K562 (cell line): ENCODE data around the gene TXNRD2. TPM values are rescaled to one million over a fixed set of nuclear protein-coding genes. Genes with fewer than 3 reads are reported as not detected.

ENCODE experiments used
- ARID1B ChIP-seq: fragments of 450-650 bp; IDR thresholded peaks from 2 replicates; pipeline ENCODE4 v1.6.1; 2016; ENCODE audit warnings: antibody characterized with exemption, mild to moderate bottlenecking, inconsistent platforms
- CBFA2T3 ChIP-seq: fragments of 450-650 bp; IDR thresholded peaks from 2 replicates; pipeline ENCODE4 v1.6.1; 2017
- NR4A1 ChIP-seq, 2 experiments: fragments of 250-450 bp in 1 of 2; fragments of 450-650 bp in 1 of 2; sonication (Bioruptor Pico) in 1 of 2; IDR thresholded peaks; 2 replicates each; pipeline versions ENCODE4 v1.4.0 to v1.6.1; 2016 to 2020; ENCODE audit warnings: mild to moderate bottlenecking in 2 of 2, missing compliant biosample characterization in 1 of 2, missing genetic modification characterization in 1 of 2, moderate library complexity in 1 of 2
- RBM14 ChIP-seq: fragments of 200-400 bp; formaldehyde crosslinking; IDR thresholded peaks from 2 replicates; pipeline ENCODE4 v1.6.1; 2018; ENCODE audit warnings: low read depth, mild to moderate bottlenecking, low read length, moderate library complexity, borderline replicate concordance; ENCODE audit not compliant: insufficient read depth
- ZNF133 ChIP-seq: fragments of 250-450 bp; sonication (Bioruptor Pico); IDR thresholded peaks from 2 replicates; pipeline ENCODE4 v1.4.0; 2020; ENCODE audit warnings: mild to moderate bottlenecking
- ZNF324 ChIP-seq: fragments of 250-450 bp; sonication (Bioruptor Pico); IDR thresholded peaks from 2 replicates; pipeline ENCODE4 v1.4.0; 2020; ENCODE audit warnings: mild to moderate bottlenecking
- ZNF75A ChIP-seq: fragments of 450-650 bp; formaldehyde crosslinking; IDR thresholded peaks from 2 replicates; pipeline ENCODE4 v1.4.0; 2020; ENCODE audit warnings: mild to moderate bottlenecking
- ZNF76 ChIP-seq: fragments of 250-450 bp; sonication (Bioruptor Pico); IDR thresholded peaks from 2 replicates; pipeline ENCODE4 v1.4.0; 2020; ENCODE audit warnings: mild to moderate bottlenecking, moderate library complexity, borderline replicate concordance
- ZZZ3 ChIP-seq: fragments of 450-650 bp; IDR thresholded peaks from 2 replicates; pipeline ENCODE4 v1.6.1; 2016; ENCODE audit warnings: antibody characterized with exemption, mild to moderate bottlenecking, moderate library complexity
- polyA plus RNA-seq, 8 experiments: library from polyadenylated mRNA; depleted of rRNA in 4 of 8; stranded (reverse) in 5 of 8; unstranded in 3 of 8; fragments of >200 nt; fragmentation: Nextera tagmentation in 2 of 8; fragmentation: Illumina TruSeq in 1 of 8; extraction: Ambion mirVana in 2 of 8; extraction: Trizol in 1 of 8; gene quantifications; 2 replicates each; pipeline versions ENCODE4 v1.2.1 to v1.2.3, GENCODE V29; 2011 to 2014; ENCODE audit warnings: inconsistent platforms in 1 of 8, missing spikeins in 1 of 8
- total RNA-seq, 7 experiments: library from RNA; depleted of rRNA in 6 of 7; stranded (reverse); fragments of >200 nt in 6 of 7; fragmentation: Illumina TruSeq in 2 of 7; extraction: Trizol in 2 of 7; gene quantifications; 2 replicates each; pipeline versions ENCODE4 v1.2.1 to v1.2.3, GENCODE V29; 2011 to 2021; ENCODE audit warnings: low replicate concordance in 1 of 7
- TF ChIP-seq, protein P1 (sequence below): fragments of 200-600 bp; sonication (generic); IDR thresholded peaks from one replicate; pipeline ENCODE4 v1.6.1; 2012; ENCODE audit warnings: mild to moderate bottlenecking, low read depth, low read length, inconsistent platforms
- TF ChIP-seq, protein P2 (sequence below), 3 experiments: fragments of 200-800 bp in 1 of 3; fragments of 250-450 bp in 1 of 3; fragments of 450-650 bp in 1 of 3; sonication (Bioruptor Pico) in 1 of 3; sonication (Bioruptor generic) in 1 of 3; formaldehyde crosslinking in 1 of 3; IDR thresholded peaks; 2 replicates each; pipeline versions ENCODE4 v1.6.1 to v1.8.0; 2016 to 2022; ENCODE audit warnings: mild to moderate bottlenecking in 2 of 3, missing genetic modification characterization in 2 of 3, missing compliant biosample characterization in 1 of 3, moderate library complexity in 1 of 3

TXNRD2 gene
- total and polyA plus RNA-seq, 9 of the 15 experiments (the other 6 are each of a cell fraction or from before 2014, with no cell fraction given): 3.3 to 80.2 (median 49.4) TPM

DNA sequence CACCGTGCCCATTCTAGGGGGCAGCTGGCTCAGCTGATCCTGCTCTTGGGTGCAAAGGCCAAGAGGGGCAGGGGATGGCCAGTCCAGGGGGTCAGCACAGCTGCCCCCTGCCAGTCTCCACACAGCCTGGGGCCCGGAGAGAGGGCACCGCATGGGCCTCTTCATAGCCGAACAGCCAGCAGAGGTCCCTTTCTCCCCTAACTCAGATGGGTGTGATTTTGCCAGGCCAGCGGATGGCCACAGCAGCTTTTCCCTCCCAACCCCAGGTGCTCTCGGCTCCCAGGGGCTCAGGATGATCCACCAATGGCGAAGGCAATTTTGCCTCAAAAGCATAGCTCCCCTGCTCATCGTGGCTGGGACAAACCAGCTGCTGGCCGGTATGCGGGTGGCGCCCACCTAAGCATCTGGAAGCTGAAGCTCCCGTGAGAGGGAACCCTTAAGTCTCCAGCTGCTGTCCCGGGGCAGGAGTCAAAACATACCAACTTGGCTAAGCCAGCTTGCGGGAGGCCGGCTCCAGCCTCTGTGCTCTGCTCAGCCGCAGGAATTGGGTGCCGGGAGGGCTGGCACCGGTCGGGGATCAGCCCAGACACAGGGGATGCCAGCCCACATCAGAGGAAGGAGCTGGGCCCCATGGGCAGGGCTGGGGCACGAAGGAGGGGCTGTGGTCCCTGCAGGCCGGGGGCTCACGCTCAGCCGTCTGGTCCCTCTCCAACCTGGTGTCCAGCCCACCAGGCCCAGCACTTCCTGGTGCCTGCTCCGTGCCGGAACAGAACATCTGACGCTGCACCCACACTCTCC, 56.5 kb downstream of the TXNRD2 start (continued):
- TF ChIP-seq, protein P1, sequence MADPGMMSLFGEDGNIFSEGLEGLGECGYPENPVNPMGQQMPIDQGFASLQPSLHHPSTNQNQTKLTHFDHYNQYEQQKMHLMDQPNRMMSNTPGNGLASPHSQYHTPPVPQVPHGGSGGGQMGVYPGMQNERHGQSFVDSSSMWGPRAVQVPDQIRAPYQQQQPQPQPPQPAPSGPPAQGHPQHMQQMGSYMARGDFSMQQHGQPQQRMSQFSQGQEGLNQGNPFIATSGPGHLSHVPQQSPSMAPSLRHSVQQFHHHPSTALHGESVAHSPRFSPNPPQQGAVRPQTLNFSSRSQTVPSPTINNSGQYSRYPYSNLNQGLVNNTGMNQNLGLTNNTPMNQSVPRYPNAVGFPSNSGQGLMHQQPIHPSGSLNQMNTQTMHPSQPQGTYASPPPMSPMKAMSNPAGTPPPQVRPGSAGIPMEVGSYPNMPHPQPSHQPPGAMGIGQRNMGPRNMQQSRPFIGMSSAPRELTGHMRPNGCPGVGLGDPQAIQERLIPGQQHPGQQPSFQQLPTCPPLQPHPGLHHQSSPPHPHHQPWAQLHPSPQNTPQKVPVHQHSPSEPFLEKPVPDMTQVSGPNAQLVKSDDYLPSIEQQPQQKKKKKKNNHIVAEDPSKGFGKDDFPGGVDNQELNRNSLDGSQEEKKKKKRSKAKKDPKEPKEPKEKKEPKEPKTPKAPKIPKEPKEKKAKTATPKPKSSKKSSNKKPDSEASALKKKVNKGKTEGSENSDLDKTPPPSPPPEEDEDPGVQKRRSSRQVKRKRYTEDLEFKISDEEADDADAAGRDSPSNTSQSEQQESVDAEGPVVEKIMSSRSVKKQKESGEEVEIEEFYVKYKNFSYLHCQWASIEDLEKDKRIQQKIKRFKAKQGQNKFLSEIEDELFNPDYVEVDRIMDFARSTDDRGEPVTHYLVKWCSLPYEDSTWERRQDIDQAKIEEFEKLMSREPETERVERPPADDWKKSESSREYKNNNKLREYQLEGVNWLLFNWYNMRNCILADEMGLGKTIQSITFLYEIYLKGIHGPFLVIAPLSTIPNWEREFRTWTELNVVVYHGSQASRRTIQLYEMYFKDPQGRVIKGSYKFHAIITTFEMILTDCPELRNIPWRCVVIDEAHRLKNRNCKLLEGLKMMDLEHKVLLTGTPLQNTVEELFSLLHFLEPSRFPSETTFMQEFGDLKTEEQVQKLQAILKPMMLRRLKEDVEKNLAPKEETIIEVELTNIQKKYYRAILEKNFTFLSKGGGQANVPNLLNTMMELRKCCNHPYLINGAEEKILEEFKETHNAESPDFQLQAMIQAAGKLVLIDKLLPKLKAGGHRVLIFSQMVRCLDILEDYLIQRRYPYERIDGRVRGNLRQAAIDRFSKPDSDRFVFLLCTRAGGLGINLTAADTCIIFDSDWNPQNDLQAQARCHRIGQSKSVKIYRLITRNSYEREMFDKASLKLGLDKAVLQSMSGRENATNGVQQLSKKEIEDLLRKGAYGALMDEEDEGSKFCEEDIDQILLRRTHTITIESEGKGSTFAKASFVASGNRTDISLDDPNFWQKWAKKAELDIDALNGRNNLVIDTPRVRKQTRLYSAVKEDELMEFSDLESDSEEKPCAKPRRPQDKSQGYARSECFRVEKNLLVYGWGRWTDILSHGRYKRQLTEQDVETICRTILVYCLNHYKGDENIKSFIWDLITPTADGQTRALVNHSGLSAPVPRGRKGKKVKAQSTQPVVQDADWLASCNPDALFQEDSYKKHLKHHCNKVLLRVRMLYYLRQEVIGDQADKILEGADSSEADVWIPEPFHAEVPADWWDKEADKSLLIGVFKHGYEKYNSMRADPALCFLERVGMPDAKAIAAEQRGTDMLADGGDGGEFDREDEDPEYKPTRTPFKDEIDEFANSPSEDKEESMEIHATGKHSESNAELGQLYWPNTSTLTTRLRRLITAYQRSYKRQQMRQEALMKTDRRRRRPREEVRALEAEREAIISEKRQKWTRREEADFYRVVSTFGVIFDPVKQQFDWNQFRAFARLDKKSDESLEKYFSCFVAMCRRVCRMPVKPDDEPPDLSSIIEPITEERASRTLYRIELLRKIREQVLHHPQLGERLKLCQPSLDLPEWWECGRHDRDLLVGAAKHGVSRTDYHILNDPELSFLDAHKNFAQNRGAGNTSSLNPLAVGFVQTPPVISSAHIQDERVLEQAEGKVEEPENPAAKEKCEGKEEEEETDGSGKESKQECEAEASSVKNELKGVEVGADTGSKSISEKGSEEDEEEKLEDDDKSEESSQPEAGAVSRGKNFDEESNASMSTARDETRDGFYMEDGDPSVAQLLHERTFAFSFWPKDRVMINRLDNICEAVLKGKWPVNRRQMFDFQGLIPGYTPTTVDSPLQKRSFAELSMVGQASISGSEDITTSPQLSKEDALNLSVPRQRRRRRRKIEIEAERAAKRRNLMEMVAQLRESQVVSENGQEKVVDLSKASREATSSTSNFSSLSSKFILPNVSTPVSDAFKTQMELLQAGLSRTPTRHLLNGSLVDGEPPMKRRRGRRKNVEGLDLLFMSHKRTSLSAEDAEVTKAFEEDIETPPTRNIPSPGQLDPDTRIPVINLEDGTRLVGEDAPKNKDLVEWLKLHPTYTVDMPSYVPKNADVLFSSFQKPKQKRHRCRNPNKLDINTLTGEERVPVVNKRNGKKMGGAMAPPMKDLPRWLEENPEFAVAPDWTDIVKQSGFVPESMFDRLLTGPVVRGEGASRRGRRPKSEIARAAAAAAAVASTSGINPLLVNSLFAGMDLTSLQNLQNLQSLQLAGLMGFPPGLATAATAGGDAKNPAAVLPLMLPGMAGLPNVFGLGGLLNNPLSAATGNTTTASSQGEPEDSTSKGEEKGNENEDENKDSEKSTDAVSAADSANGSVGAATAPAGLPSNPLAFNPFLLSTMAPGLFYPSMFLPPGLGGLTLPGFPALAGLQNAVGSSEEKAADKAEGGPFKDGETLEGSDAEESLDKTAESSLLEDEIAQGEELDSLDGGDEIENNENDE: no peak
- TF ChIP-seq NR4A1 (CRISPR knock-in tag; IDR thresholded peaks at IDR 0.05) (0 out of 2 replicates have a peak, but pooled peaks have one; percentile 37), NR4A1 (tag; IDR thresholded peaks at IDR 0.05) (no peak), ARID1B (no peak), ZNF133 (CRISPR knock-in tag) (peak; percentile 40; the same call in 1 of the 2 replicates), RBM14 (0 out of 2 replicates have a peak, but pooled peaks have one; percentile 23), ZNF76 (0 out of 2 replicates have a peak, but pooled peaks have one; percentile 8), ZNF324 (CRISPR knock-in tag) (no peak), CBFA2T3 (no peak), ZZZ3 (no peak), ZNF75A (CRISPR knock-in tag) (no peak)
- TF ChIP-seq, protein P2, sequence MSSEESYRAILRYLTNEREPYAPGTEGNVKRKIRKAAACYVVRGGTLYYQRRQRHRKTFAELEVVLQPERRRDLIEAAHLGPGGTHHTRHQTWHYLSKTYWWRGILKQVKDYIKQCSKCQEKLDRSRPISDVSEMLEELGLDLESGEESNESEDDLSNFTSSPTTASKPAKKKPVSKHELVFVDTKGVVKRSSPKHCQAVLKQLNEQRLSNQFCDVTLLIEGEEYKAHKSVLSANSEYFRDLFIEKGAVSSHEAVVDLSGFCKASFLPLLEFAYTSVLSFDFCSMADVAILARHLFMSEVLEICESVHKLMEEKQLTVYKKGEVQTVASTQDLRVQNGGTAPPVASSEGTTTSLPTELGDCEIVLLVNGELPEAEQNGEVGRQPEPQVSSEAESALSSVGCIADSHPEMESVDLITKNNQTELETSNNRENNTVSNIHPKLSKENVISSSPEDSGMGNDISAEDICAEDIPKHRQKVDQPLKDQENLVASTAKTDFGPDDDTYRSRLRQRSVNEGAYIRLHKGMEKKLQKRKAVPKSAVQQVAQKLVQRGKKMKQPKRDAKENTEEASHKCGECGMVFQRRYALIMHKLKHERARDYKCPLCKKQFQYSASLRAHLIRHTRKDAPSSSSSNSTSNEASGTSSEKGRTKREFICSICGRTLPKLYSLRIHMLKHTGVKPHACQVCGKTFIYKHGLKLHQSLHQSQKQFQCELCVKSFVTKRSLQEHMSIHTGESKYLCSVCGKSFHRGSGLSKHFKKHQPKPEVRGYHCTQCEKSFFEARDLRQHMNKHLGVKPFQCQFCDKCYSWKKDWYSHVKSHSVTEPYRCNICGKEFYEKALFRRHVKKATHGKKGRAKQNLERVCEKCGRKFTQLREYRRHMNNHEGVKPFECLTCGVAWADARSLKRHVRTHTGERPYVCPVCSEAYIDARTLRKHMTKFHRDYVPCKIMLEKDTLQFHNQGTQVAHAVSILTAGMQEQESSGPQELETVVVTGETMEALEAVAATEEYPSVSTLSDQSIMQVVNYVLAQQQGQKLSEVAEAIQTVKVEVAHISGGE (CRISPR knock-in tag; IDR thresholded peaks at IDR 0.05): no peak
